Fibroblast of lung (primary cell): ENCODE data around the gene TSPYL1. TPM values are rescaled to one million over a fixed set of nuclear protein-coding genes. Genes with fewer than 3 reads are reported as not detected.
A peak's percentile ranks its signal among the peaks of the same experiment; 100 is the strongest.

Experiments used
- DNase-seq, 2 donors: peaks; one replicate each; pipeline versions ENCODE4 v3.0.0 to v3.0.0-alpha.2; 2010; ENCODE audit warnings: low read depth in 2 of 2
- H2AFZ ChIP-seq: 2 replicates; pipeline ENCODE4 v1.5.1; 2012; ENCODE audit warnings: low read length, control low read depth, inconsistent platforms
- H3K27ac ChIP-seq: 2 replicates; pipeline ENCODE4 v1.5.1; 2011; ENCODE audit warnings: low read length, control low read depth; ENCODE audit not compliant: insufficient read depth
- H3K27me3 ChIP-seq: 2 replicates; pipeline ENCODE4 v1.5.1; 2011; ENCODE audit warnings: mild to moderate bottlenecking, low read length; ENCODE audit not compliant: control insufficient read depth, insufficient read depth
- H3K36me3 ChIP-seq: 2 replicates; pipeline ENCODE4 v1.5.1; 2011; ENCODE audit warnings: low read length; ENCODE audit not compliant: control insufficient read depth, insufficient read depth
- H3K4me1 ChIP-seq: 2 replicates; pipeline ENCODE4 v1.5.1; 2011; ENCODE audit warnings: low read length; ENCODE audit not compliant: control insufficient read depth, insufficient read depth; ENCODE audit errors: extremely low read depth
- H3K4me2 ChIP-seq: 2 replicates; pipeline ENCODE4 v1.5.1; 2011; ENCODE audit warnings: low read length, control low read depth; ENCODE audit not compliant: insufficient read depth; ENCODE audit errors: extremely low read depth
- H3K4me3 ChIP-seq, 4 experiments: fragments of 200-600 bp in 1 of 4; sonication (generic) in 1 of 4; replicated peaks in 1 of 4; 2 replicates each; pipeline ENCODE4 v1.5.1; 2011 to 2016; ENCODE audit warnings: low read length in 4 of 4, low read depth in 3 of 4, mild to moderate bottlenecking in 3 of 4, control low read depth in 2 of 4, inconsistent platforms in 1 of 4, mixed read lengths in 1 of 4; ENCODE audit not compliant: insufficient read depth in 1 of 4; ENCODE audit errors: control extremely low read depth in 1 of 4
- H3K79me2 ChIP-seq: 2 replicates; pipeline ENCODE4 v1.5.1; 2012; ENCODE audit warnings: mild to moderate bottlenecking, low read length, inconsistent platforms; ENCODE audit not compliant: control insufficient read depth, insufficient read depth
- H3K9ac ChIP-seq: 2 replicates; pipeline ENCODE4 v1.5.1; 2011; ENCODE audit warnings: mild to moderate bottlenecking, low read length, control low read depth; ENCODE audit not compliant: insufficient read depth
- H3K9me3 ChIP-seq: 2 replicates; pipeline ENCODE4 v1.5.1; 2012; ENCODE audit warnings: low read depth, low read length; ENCODE audit not compliant: control insufficient read depth, insufficient read depth
- H4K20me1 ChIP-seq: 2 replicates; pipeline ENCODE4 v1.5.1; 2011; ENCODE audit warnings: low read length; ENCODE audit not compliant: control insufficient read depth, insufficient read depth; ENCODE audit errors: extremely low read depth
- EZH2 ChIP-seq: IDR thresholded peaks from 2 replicates; pipeline ENCODE4 v1.5.1; 2012; ENCODE audit warnings: low read length, control low read depth, mild to moderate bottlenecking; ENCODE audit errors: missing control alignments
- polyA plus RNA-seq, 2 donors: library from polyadenylated mRNA; depleted of rRNA in 1 of 2; stranded (reverse) in 1 of 2; unstranded in 1 of 2; fragments of >200 nt; gene quantifications; 2 replicates each; pipeline ENCODE4 v1.2.1, GENCODE V29; 2011 to 2012; ENCODE audit warnings: missing spikeins in 1 of 2
- total RNA-seq: library from RNA; depleted of rRNA; stranded (reverse); fragments of >200 nt; gene quantifications from 2 replicates; pipeline ENCODE4 v1.2.1, GENCODE V29; 2014
- TF ChIP-seq, protein P1 (sequence below), 2 donors: IDR thresholded peaks in 1 of 2; conservative IDR thresholded peaks in 1 of 2; 1 replicate in 1 of 2; 2 replicates in 1 of 2; pipeline ENCODE4 v1.5.1; 2011 to 2012; ENCODE audit warnings: low read length in 2 of 2, control low read depth in 1 of 2, inconsistent platforms in 1 of 2, low read depth in 1 of 2, mild to moderate bottlenecking in 1 of 2

The TSPYL1 gene
- total and polyA plus RNA-seq, 2 donors (not counting 1 experiment from before 2014, with no cell fraction given): 82.0 to 93.0 TPM

DNA sequence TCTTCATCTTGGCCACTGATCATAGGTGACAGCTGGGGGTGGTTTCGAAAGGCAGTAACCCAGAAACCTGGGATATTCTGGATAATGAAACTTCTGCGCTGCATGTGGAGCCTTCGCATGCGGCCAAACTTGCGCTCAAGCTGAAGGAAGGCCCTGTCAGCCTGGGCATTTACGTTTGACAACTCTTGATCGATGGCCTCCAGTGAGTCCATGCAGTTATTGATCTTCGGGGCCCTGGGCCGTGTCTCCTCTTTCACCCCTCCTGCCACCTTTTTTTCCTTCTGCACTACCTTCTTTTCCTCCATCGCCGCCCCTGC lies 26.6 kb downstream of the TSPYL1 start:
- no peak for TF ChIP-seq EZH2
- TF ChIP-seq, protein P1, sequence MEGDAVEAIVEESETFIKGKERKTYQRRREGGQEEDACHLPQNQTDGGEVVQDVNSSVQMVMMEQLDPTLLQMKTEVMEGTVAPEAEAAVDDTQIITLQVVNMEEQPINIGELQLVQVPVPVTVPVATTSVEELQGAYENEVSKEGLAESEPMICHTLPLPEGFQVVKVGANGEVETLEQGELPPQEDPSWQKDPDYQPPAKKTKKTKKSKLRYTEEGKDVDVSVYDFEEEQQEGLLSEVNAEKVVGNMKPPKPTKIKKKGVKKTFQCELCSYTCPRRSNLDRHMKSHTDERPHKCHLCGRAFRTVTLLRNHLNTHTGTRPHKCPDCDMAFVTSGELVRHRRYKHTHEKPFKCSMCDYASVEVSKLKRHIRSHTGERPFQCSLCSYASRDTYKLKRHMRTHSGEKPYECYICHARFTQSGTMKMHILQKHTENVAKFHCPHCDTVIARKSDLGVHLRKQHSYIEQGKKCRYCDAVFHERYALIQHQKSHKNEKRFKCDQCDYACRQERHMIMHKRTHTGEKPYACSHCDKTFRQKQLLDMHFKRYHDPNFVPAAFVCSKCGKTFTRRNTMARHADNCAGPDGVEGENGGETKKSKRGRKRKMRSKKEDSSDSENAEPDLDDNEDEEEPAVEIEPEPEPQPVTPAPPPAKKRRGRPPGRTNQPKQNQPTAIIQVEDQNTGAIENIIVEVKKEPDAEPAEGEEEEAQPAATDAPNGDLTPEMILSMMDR (conservative IDR thresholded peaks at IDR 0.05 in 1 of 2, IDR thresholded peaks at IDR 0.05 in 1 of 2; ENCODE audit: low read depth in 1 of 2, low read length in 2 of 2): no peak
- Histone ChIP-seq H3K36me3 (peaks cover 2% of the 10 kb centered on the region), H3K9me3 (no peaks in the 10 kb centered on the region), H2AFZ (peak overlapping the region; percentile 82), H3K27me3 (no peaks in the 10 kb centered on the region), H3K79me2 (peaks cover 51% of the 10 kb centered on the region), H4K20me1 (no peaks in the 10 kb centered on the region), H3K9ac (peak overlapping the region; percentile 96), H3K4me1 (peaks cover 7% of the 10 kb centered on the region), H3K27ac (peak overlapping the region; percentile 97), H3K4me2 (peak overlapping the region; percentile 92), H3K4me3 (peak overlapping the region; percentile 96 to 99 (median 99))
- DNase-seq: no peak

DNA sequence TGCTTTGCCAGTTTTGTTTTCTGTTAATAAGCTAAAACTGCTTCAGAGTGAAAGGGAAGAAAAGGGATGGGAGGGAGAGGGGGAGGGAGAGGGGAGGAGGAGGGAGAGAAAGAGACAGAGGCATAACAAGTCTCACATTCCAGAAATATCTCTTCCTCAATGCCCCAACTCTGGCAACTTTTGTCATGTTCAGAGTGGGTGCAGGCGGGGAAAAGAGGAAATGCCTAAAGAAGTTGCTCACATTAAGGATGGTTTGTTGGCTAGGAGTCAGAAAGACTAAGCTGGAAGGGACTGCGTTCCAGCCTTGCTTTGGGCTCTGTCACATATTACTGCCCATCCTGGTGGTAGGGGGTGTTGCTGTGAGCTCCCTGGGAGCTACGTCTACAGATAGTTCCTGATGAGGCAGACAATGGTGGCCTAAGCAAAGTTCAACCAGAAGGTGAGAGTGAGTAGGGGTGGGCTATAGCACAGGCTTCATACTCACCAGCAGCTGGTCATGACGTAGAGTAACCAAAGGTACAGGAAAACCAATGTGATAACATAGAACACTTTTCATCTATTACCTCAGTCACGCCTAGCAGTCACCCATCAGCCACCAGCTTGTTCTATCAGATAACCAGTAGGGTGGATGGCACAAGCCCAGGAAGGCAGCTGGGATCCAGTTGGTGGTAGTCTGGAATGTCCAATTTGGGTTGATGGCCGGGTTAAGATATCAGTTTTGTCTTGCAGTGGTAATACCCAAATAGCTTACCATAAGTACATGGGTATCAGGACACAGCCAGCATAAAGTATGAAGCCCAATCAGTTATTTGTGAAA lies 28.0 kb downstream of the TSPYL1 start:
- H3K4me2 ChIP-seq: peak overlapping the region; percentile 92
- H3K9me3 ChIP-seq: no peaks in the 10 kb centered on the region
- H4K20me1 ChIP-seq: no peaks in the 10 kb centered on the region
- H3K9ac ChIP-seq: no peak overlapping the region
- peaks cover 2% of the 10 kb centered on the region for H3K36me3 ChIP-seq
- no peak overlapping the region for H2AFZ ChIP-seq
- no peak for TF ChIP-seq EZH2
- TF ChIP-seq, protein P1 (conservative IDR thresholded peaks at IDR 0.05 in 1 of 2, IDR thresholded peaks at IDR 0.05 in 1 of 2; ENCODE audit: low read depth in 1 of 2, low read length in 2 of 2): no peak
- H3K27ac ChIP-seq: peak overlapping the region; percentile 16
- peaks cover 7% of the 10 kb centered on the region for H3K4me1 ChIP-seq
- H3K79me2 ChIP-seq: peaks cover 51% of the 10 kb centered on the region
- H3K4me3 ChIP-seq: peak overlapping the region; percentile 21 to 99 (median 63)
- DNase-seq: peak; percentile 26 to 88
- H3K27me3 ChIP-seq: no peaks in the 10 kb centered on the region

DNA sequence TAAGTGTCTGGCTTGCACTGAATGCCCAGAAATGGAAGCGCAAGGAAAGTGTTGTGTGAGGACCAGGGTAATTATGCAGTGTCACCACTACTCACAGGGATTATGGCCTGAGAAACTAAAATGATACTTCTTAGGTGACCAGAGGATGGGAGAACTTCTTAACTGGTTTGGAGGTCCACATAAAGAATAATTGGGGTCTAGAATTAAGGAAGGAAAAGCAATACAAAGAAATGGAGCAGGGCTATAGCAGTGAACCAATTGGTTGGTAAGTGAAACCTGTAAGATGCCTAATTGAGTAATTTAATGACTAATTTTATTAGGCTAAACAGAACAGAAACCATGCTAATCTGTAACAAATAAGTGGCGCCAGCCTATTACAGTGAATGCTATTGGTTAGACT lies 31.2 kb downstream of the TSPYL1 start:
- Histone ChIP-seq H3K9ac (no peak overlapping the region), H3K27ac (no peak overlapping the region), H3K4me2 (no peak overlapping the region), H3K27me3 (no peaks in the 10 kb centered on the region), H2AFZ (no peak overlapping the region), H3K79me2 (peaks cover 44% of the 10 kb centered on the region), H3K9me3 (no peaks in the 10 kb centered on the region), H3K4me1 (peaks cover 7% of the 10 kb centered on the region), H3K36me3 (peaks cover 2% of the 10 kb centered on the region), H4K20me1 (no peaks in the 10 kb centered on the region), H3K4me3 (no peak overlapping the region)
- TF ChIP-seq, protein P1 (conservative IDR thresholded peaks at IDR 0.05 in 1 of 2, IDR thresholded peaks at IDR 0.05 in 1 of 2; ENCODE audit: low read depth in 1 of 2, low read length in 2 of 2): no peak
- TF ChIP-seq EZH2: no peak
- no peak for DNase-seq
